Glutamatergic neuron (in vitro differentiated cells): ENCODE measurements around the gene NBEAL1. TPM values are rescaled to one million over a fixed set of nuclear protein-coding genes. Genes with fewer than 3 reads are reported as not detected.
"Not testable (repeated sequence)": the region's sequence is repeated elsewhere in the genome, so short reads cannot be mapped to it uniquely, and the experiment has no call there.

Experiments used
- DNase-seq: peaks from one replicate; pipeline ENCODE4 v3.0.0; 2022
- H3K27ac Mint-ChIP-seq: one replicate; pipeline ENCODE4 v1.8.0; 2020; ENCODE audit warnings: mild to moderate bottlenecking, mixed read lengths, inconsistent platforms; ENCODE audit not compliant: unreplicated experiment
- H3K27me3 Mint-ChIP-seq: one replicate; pipeline ENCODE4 v1.8.0; 2020; ENCODE audit warnings: mild to moderate bottlenecking, moderate library complexity, mixed read lengths, inconsistent platforms; ENCODE audit not compliant: unreplicated experiment
- H3K36me3 Mint-ChIP-seq: one replicate; pipeline ENCODE4 v1.8.0; 2020; ENCODE audit warnings: mild to moderate bottlenecking, mixed read lengths, inconsistent platforms; ENCODE audit not compliant: unreplicated experiment
- H3K4me1 Mint-ChIP-seq: one replicate; pipeline ENCODE4 v1.8.0; 2020; ENCODE audit warnings: mild to moderate bottlenecking, low read depth, mixed read lengths, inconsistent platforms; ENCODE audit not compliant: unreplicated experiment
- H3K4me3 Mint-ChIP-seq: one replicate; pipeline ENCODE4 v1.8.0; 2020; ENCODE audit warnings: mild to moderate bottlenecking, mixed read lengths, inconsistent platforms; ENCODE audit not compliant: unreplicated experiment
- H3K9me3 Mint-ChIP-seq: one replicate; pipeline ENCODE4 v1.8.0; 2020; ENCODE audit warnings: mild to moderate bottlenecking, moderate library complexity, mixed read lengths, inconsistent platforms; ENCODE audit not compliant: unreplicated experiment
- CTCF ChIP-seq: fragments of 200-600 bp; sonication (generic); IDR thresholded peaks from one replicate; pipeline ENCODE4 v1.5.0; 2021; ENCODE audit not compliant: partially characterized antibody, unreplicated experiment
- total RNA-seq: library from RNA; stranded (reverse); fragmentation: NEBNext Ultra II Directional; extraction: Animal tissue kit (Norgen Biotek cat#: 25700); gene quantifications from one replicate; pipeline ENCODE4 v1.2.1, GENCODE V29; 2021; ENCODE audit not compliant: unreplicated experiment

The NBEAL1 gene
- total RNA-seq, 1 donor from 2014 or later: 19.0 TPM

- no peak for TF ChIP-seq CTCF
- no peaks in the 10 kb centered on the region for H3K4me1 Mint-ChIP-seq
- H3K4me3 Mint-ChIP-seq: no peak overlapping the region
- no peaks in the 10 kb centered on the region for H3K9me3 Mint-ChIP-seq
- H3K27ac Mint-ChIP-seq: no peak overlapping the region
- no peaks in the 10 kb centered on the region for H3K27me3 Mint-ChIP-seq
- peaks cover 4% of the 10 kb centered on the region for H3K36me3 Mint-ChIP-seq
- no peak for DNase-seq
These were observed 57.7 kb downstream of the NBEAL1 start for GRCh38 chr2:203072371-203072770.

GRCh38 chr2:203077451-203077850 is 62.8 kb downstream of the NBEAL1 start:
- TF ChIP-seq CTCF: no peak

GRCh38 chr2:203080447-203081045 is 65.9 kb downstream of the NBEAL1 start:
- Mint-ChIP-seq H3K4me3 (no peak overlapping the region), H3K27me3 (no peaks in the 10 kb centered on the region), H3K36me3 (no peaks in the 10 kb centered on the region), H3K27ac (no peak overlapping the region), H3K9me3 (peaks cover 2% of the 10 kb centered on the region), H3K4me1 (peaks cover 2% of the 10 kb centered on the region)
- no peak for TF ChIP-seq CTCF
- no peak for DNase-seq

More at GRCh38 chr2:203077451-203077850, 62.8 kb downstream of the NBEAL1 start:
- Mint-ChIP-seq H3K4me1 (peaks cover 2% of the 10 kb centered on the region), H3K27ac (no peak overlapping the region), H3K27me3 (no peaks in the 10 kb centered on the region), H3K4me3 (no peak overlapping the region), H3K36me3 (no peaks in the 10 kb centered on the region), H3K9me3 (peaks cover 2% of the 10 kb centered on the region)
- DNase-seq: no peak

GRCh38 chr2:203083328-203083727 is 68.7 kb downstream of the NBEAL1 start:
- peaks cover 2% of the 10 kb centered on the region for H3K9me3 Mint-ChIP-seq
- H3K27me3 Mint-ChIP-seq: no peaks in the 10 kb centered on the region
- peaks cover 2% of the 10 kb centered on the region for H3K4me1 Mint-ChIP-seq
- H3K36me3 Mint-ChIP-seq: no peaks in the 10 kb centered on the region
- no peak for TF ChIP-seq CTCF
- no peak overlapping the region for H3K27ac Mint-ChIP-seq
- H3K4me3 Mint-ChIP-seq: no peak overlapping the region
- DNase-seq: no peak

DNA sequence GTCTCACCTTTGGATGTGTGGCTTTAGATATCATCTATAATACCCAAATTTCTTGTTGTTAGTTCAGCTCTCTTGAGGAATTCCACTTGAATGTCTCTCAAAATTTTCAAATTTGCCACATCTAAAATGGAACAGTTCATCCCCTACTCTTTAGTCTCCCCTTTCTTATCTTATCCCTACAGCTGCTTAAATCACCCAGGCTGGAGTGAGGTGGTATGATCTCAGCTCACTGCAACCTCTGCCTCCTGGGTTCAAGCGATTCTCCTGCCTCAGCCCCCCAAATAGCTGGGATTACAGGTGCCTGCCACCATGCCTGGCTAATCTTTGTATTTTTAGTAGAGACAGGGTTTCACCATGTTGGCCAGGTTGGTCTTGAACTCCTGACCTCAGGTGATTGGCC is 71.7 kb downstream of the NBEAL1 start:
- not testable (repeated sequence) for H3K27ac Mint-ChIP-seq, H3K4me1 Mint-ChIP-seq, DNase-seq, H3K27me3 Mint-ChIP-seq, H3K36me3 Mint-ChIP-seq, H3K4me3 Mint-ChIP-seq, H3K9me3 Mint-ChIP-seq

DNA sequence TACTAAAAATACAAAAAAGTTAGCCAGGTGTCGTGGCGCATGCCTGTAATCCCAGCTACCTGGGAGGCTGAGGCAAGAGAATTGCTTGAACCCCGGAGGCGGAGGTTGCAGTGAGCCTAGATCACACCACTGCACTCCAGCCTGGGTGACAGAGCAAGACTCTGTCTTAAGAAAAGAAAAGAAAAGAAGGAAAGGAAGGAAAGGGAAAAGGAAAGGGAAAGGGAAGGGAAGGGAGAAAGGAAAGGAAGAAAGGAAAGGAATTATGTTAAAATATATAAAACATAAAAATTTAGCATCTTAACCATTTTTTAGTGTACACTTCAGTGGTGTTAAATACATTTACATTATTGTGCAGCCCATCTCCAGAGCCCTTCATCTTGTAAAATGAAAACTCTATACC is 76.0 kb downstream of the NBEAL1 start:
- not testable (repeated sequence) for H3K4me1 Mint-ChIP-seq, H3K9me3 Mint-ChIP-seq, DNase-seq, H3K4me3 Mint-ChIP-seq, H3K27me3 Mint-ChIP-seq, H3K36me3 Mint-ChIP-seq, H3K27ac Mint-ChIP-seq
